GM10248 (cell line): ENCODE data around the gene HNRNPC.
"Not testable (repeated sequence)": the region's sequence is repeated elsewhere in the genome, so short reads cannot be mapped to it uniquely, and the experiment has no call there.

Experiments
- CTCF ChIA-PET: fragments of 300-600 bp; sonication (Branson Sonifier 250); formaldehyde crosslinking; extraction: SDS; loops from one replicate; lab custom pipeline; 2021; ENCODE audit warnings: antibody characterized with exemption; lab: Yijun Ruan, JAX
- POLR2A ChIA-PET: fragments of 350-650 bp; sonication (Branson Sonifier 250); formaldehyde crosslinking; extraction: SDS; loops from one replicate; lab custom pipeline; 2020; ENCODE audit warnings: antibody characterized with exemption; lab: Yijun Ruan, JAX
- DNase-seq: peaks from one replicate; pipeline ENCODE4 v3.0.0; 2012; ENCODE audit errors: extremely low spot score
- TF ChIP-seq, protein P1 (sequence below): IDR thresholded peaks from 2 replicates; pipeline ENCODE4 v1.5.1; 2012; ENCODE audit warnings: mild to moderate bottlenecking, low read depth; ENCODE audit errors: extremely low read depth, missing control alignments, control extremely low read depth

Gene HNRNPC

DNA sequence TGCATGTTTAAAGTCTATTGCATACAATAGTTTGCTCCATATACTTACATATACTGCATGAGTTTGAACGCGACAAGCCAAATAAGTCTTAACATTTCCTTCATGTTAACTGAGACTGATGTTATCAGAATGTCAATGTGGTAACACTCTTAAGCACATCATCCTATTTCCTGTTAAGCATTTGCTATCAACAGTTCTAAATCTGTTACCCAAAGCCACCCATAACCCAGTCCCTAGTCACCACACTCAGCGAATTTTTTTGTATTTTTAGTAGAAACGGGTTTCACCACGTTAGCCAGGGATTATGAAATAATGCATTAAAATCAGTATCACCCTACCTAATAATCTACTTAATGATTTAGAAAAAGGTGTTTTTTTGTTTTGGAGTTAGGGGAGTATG is 39.4 kb downstream of the HNRNPC start:
- ChIA-PET CTCF (interaction anchor here (0.6 to 0.9 kb wide), 2 partner anchors 14 to 177 kb away, joined by 3 read pairs; no protein-coding TSS in a partner anchor), POLR2A (interaction anchor here (0.6 kb wide), 1 partner anchor 174 kb away, joined by 17 read pairs; no protein-coding TSS in a partner anchor)
- no peak for DNase-seq
- TF ChIP-seq, protein P1, sequence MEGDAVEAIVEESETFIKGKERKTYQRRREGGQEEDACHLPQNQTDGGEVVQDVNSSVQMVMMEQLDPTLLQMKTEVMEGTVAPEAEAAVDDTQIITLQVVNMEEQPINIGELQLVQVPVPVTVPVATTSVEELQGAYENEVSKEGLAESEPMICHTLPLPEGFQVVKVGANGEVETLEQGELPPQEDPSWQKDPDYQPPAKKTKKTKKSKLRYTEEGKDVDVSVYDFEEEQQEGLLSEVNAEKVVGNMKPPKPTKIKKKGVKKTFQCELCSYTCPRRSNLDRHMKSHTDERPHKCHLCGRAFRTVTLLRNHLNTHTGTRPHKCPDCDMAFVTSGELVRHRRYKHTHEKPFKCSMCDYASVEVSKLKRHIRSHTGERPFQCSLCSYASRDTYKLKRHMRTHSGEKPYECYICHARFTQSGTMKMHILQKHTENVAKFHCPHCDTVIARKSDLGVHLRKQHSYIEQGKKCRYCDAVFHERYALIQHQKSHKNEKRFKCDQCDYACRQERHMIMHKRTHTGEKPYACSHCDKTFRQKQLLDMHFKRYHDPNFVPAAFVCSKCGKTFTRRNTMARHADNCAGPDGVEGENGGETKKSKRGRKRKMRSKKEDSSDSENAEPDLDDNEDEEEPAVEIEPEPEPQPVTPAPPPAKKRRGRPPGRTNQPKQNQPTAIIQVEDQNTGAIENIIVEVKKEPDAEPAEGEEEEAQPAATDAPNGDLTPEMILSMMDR, result no peak

DNA sequence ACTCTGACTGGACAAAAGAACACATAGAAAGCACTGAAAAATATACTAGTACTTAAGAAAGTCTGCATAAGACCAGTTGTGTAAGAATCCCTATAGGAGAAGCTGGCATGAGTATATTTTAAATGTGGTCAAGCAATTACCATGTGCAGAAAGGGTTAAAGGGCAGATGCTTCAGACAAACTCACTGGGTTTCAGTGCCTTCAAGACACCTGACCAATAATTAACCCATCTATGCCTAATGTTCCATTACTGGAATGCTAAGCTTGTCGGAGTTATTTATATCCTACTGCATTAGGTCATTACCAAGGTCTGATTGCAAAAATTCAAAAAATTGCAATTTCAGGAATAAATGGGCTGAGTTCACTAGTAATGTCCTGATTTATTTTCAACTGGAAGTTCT is 41.3 kb downstream of the HNRNPC start:
- ChIA-PET CTCF (interaction anchor here (0.8 kb wide), 1 partner anchor 79 kb away, joined by 3 read pairs; no protein-coding TSS in a partner anchor), POLR2A (no interaction called here)
- TF ChIP-seq, protein P1, result no peak
- DNase-seq, result no peak

DNA sequence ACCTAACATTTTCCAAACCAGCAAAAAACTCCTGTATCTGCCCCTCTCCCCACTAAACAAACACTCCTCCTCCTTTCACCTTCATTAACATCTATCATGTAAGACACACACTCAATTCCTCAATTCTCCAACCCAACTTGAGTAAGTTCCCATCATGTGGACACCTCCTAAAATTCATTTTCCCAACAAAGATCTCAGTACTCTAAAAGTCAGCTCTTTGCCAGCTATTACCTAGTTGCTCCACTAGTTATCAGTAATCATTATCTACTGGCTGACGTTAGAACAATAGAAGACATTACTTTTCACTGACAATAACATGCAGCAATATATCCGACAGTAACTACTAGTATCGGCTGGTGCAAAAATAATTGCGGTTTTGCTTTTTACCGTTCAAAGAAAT is 42.1 kb downstream of the HNRNPC start:
- CTCF ChIA-PET, result no interaction called here
- no peak for DNase-seq
- TF ChIP-seq, protein P1, result no peak
- POLR2A ChIA-PET, result interaction anchor here (0.6 kb wide), 1 partner anchor 24 kb away, joined by 8 read pairs; no protein-coding TSS in a partner anchor

DNA sequence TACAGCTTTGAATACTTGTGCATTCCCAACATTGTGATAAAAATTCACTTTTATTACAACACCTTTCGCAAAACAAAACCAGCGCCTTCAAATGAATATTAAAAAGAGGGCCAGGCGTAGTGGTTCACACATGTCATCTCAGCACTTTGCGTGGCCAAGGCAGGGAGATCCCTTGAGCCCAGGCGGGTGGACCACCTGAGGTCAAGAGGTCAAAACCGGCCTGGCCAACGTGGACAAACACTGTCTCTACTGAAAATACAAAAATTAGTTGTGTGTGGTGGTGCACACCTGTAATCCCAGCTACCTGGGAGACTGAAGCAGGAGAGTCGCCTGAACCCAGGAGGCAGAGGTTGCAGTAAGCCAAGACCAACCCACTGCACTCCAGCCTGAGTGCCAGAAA is 42.8 kb downstream of the HNRNPC start:
- no peak for DNase-seq
- CTCF ChIA-PET, result no interaction called here
- TF ChIP-seq, protein P1, result no peak
- POLR2A ChIA-PET, result interaction anchor here (0.6 kb wide), 1 partner anchor 25 kb away, joined by 8 read pairs; no protein-coding TSS in a partner anchor

DNA sequence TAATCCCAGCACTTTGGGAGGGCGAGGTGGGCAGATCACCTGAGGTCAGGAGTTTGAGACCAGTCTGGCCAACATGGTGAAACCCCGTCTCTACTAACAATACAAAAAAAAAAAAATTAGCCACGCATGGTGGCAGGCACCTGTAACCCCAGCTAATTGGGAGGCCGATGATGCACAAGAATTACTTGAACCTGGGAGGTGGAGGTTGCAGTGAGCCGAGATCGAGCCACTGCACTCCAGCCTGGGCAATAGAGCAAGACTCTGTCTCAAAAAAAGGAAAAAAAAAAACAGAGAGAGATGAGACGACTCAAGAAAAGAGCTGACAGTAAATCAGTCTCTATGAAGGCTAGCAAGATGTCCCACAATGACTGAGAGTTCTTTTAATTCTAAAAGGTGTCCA is 44.1 kb downstream of the HNRNPC start:
- CTCF ChIA-PET, DNase-seq, POLR2A ChIA-PET: not testable (repeated sequence)

DNA sequence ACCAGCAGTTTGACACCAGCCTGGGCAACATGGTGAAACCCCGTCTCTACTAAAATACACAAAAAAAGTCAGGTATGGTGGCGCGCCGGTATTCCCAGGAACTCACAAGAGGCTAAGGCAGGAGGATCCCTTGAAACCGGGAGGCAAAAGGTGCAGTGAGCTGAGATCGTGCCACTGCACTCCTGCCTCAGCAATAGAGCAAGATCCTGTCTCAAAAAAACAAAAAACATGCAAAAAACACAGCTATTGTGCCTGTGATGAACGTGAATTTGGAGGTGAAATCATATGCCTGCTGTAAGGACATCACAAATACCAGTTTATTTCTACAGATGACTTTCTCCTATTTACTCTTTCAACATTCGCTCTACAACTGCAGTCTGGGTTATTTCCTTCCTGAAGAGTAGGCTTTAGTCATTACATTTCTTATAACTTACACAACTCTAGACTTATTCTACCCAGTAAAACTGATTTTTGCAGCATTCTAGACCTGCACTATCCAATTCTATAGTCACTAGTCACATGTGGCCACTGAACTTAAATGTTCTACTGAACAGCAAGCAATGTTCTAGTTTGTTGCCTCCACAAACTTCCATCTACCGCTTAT is 48.3 kb downstream of the HNRNPC start:
- POLR2A ChIA-PET, result no interaction called here
- TF ChIP-seq, protein P1, result no peak
- CTCF ChIA-PET, result interaction anchor here (1.5 kb wide), 1 partner anchor 11 kb away, joined by 4 read pairs; no protein-coding TSS in a partner anchor
- no peak for DNase-seq

DNA sequence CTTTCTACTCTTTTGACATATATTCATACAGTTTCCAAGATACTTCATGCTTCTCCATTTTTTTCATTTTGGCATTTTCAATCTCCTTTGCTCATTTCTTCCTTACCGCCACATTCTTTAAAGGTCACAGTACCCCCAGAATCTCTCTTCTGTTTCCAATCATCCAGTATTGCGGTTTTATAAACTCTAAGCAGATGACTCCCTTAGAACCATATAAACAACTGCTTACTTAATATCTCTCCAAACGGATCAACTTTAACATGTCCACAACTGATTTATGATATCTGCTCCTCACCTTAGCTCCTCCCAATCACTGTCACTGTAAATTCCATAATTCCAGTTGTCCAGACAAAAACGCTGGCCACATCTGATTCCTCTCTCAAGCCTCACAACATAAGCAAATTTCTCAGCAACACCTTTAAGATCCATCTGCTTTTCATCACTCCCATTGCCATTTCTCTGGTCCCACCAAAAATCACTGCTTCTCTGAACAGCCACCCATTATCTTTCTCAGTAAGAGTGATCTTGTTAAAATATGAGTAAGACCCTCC is 49.6 kb downstream of the HNRNPC start:
- ChIA-PET CTCF (interaction anchor here (1.1 to 1.5 kb wide), 2 partner anchors 12 to 204 kb away, joined by 3 to 4 read pairs; no protein-coding TSS in a partner anchor), POLR2A (no interaction called here)
- TF ChIP-seq, protein P1, result no peak
- DNase-seq, result no peak
